ENCODE measurements around the gene IFFO2. TPM values are rescaled to one million over a fixed set of nuclear protein-coding genes. Genes with fewer than 3 reads are reported as not detected.
"Not testable (repeated sequence)": the region's sequence is repeated elsewhere in the genome, so short reads cannot be mapped to it uniquely, and the experiment has no call there.

The IFFO2 gene
- total RNA-seq, 2 donors from 2014 or later = 2.3 to 14.0 TPM

DNA sequence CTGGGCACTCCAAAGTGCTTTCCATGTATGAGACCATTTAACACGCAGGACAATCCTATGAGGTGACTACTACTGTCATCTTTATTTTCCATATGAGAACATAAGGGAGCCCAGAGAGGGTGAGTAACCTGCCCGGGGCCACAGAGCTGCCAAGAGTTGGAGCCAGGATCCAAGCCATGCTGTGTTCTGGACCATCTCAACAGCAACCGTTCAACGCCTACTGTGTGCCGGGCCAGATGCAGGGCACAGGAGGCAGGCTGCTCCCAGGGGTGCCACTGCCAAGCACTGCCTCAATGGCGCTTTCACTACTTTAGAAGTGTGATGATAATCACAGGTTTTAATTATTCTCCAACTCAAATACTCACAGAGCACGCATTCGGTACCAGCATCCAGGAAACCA, 57.9 kb downstream of the IFFO2 start:
- H3K27me3 ChIP-seq = no peaks in the 10 kb centered on the region
- H3K4me1 ChIP-seq = peaks cover 0 to 28% of the 10 kb centered on the region in 2 donors
- no peaks in the 10 kb centered on the region for H3K9me3 ChIP-seq
- DNase-seq (ENCODE audit: low spot score) = no peak
- no peak overlapping the region for H3K4me3 ChIP-seq
- H3K27ac ChIP-seq = no peak overlapping the region
- no peaks in the 10 kb centered on the region for H3K36me3 ChIP-seq
- TF ChIP-seq, protein P1, sequence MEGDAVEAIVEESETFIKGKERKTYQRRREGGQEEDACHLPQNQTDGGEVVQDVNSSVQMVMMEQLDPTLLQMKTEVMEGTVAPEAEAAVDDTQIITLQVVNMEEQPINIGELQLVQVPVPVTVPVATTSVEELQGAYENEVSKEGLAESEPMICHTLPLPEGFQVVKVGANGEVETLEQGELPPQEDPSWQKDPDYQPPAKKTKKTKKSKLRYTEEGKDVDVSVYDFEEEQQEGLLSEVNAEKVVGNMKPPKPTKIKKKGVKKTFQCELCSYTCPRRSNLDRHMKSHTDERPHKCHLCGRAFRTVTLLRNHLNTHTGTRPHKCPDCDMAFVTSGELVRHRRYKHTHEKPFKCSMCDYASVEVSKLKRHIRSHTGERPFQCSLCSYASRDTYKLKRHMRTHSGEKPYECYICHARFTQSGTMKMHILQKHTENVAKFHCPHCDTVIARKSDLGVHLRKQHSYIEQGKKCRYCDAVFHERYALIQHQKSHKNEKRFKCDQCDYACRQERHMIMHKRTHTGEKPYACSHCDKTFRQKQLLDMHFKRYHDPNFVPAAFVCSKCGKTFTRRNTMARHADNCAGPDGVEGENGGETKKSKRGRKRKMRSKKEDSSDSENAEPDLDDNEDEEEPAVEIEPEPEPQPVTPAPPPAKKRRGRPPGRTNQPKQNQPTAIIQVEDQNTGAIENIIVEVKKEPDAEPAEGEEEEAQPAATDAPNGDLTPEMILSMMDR (IDR thresholded peaks at IDR 0.05) = no peak

DNA sequence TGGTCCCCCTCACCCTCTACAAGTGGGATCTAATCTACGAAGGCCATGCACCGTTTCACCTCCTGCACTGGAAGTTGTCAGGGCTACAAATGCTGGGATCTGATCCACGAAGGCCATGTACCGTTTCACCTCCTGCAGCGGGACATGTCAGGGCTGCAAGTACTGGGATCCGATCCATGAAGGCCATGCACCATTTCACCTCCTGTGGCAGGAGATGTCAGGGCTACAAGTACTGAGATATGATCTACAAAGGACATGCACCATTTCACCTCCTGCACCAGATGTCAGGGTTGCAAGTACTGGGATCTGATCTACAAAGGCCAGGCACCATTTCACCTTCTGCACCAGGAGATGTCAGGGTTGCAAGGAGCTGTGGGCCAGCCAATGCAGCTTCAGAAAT, 61.2 kb downstream of the IFFO2 start:
- TF ChIP-seq, protein P1 (IDR thresholded peaks at IDR 0.05) = no peak
- DNase-seq (ENCODE audit: low spot score) = no peak
- no peaks in the 10 kb centered on the region for H3K27me3 ChIP-seq
- peaks cover 0 to 23% of the 10 kb centered on the region in 2 donors for H3K4me1 ChIP-seq
- H3K9me3 ChIP-seq = no peaks in the 10 kb centered on the region
- no peak overlapping the region for H3K4me3 ChIP-seq
- H3K27ac ChIP-seq = no peak overlapping the region
- no peaks in the 10 kb centered on the region for H3K36me3 ChIP-seq

DNA sequence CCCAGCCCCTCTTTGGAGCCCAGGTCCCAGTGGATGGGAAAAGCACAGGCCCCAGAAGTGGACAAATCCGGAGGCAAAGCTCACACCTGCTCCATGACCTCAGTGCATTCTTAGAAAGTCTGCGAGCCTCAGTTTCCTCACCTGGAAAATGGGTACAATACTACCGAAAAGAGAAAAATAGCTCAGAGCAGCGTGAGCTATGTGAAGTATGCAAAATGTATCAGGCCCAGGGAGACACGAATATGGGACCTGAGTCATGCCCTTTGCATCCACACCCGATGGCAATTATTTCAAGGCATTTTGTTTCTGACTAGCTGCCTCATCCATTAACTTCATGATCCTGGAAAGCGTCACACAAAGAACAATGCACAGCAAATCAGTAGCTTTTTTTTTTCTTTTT, 63.4 kb downstream of the IFFO2 start:
- TF ChIP-seq, protein P1 (IDR thresholded peaks at IDR 0.05) = no peak
- H3K36me3 ChIP-seq = no peaks in the 10 kb centered on the region
- H3K27me3 ChIP-seq = no peaks in the 10 kb centered on the region
- no peak overlapping the region for H3K27ac ChIP-seq
- DNase-seq (ENCODE audit: low spot score) = no peak
- H3K4me3 ChIP-seq = no peak overlapping the region
- no peaks in the 10 kb centered on the region for H3K9me3 ChIP-seq
- H3K4me1 ChIP-seq = peaks cover 0 to 23% of the 10 kb centered on the region in 2 donors

DNA sequence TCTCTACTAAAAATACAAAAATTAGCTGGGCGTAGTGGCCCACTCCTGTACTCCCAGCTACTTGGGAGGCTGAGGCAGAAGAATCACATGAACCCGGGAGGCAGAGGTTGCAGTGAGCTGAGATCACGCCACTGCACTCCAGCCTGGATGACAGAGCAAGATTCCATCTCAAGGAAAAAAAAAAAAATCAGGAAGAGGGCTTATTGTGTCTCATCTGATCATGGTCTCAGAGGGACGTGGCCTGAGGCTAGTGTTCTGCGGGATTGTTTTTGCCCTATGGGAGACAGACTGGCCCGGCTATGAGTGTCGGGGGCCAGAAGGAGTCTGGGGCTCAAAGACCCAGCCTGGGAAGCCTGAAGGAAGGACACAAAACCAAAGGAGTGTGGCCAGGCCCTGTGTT, 64.6 kb downstream of the IFFO2 start:
- H3K4me3 ChIP-seq; H3K27me3 ChIP-seq; H3K9me3 ChIP-seq; H3K36me3 ChIP-seq; DNase-seq (ENCODE audit: low spot score): not testable (repeated sequence)
- Histone ChIP-seq H3K4me1 (peaks cover 0 to 23% of the 10 kb centered on the region in 2 donors), H3K27ac (peak overlapping the region in 1 of 2 donors; percentile 18)

DNA sequence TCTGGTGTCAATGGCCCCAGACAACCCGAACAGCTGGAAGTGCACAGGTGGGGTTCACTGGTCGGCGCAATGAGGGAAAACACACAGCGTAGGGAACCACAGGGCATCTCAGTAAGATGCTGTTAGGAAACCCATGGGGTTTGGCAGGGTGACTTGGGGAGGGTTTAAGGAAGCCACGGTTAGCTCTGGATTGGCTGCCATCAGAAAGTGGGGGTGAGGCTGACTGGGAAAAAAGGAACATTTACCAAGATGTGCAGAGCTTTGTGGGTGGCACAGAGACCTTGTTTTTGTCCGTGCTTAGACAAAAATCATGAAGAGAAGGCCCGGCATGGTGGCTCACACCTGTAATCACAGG, 65.1 kb downstream of the IFFO2 start:
- Histone ChIP-seq H3K4me1 (peaks cover 0 to 23% of the 10 kb centered on the region in 2 donors), H3K9me3 (no peaks in the 10 kb centered on the region), H3K27ac (peak overlapping the region in 1 of 2 donors; percentile 18), H3K27me3 (no peaks in the 10 kb centered on the region), H3K36me3 (no peaks in the 10 kb centered on the region), H3K4me3 (no peak overlapping the region)
- DNase-seq (ENCODE audit: low spot score) = no peak
- TF ChIP-seq, protein P1 (IDR thresholded peaks at IDR 0.05) = no peak

DNA sequence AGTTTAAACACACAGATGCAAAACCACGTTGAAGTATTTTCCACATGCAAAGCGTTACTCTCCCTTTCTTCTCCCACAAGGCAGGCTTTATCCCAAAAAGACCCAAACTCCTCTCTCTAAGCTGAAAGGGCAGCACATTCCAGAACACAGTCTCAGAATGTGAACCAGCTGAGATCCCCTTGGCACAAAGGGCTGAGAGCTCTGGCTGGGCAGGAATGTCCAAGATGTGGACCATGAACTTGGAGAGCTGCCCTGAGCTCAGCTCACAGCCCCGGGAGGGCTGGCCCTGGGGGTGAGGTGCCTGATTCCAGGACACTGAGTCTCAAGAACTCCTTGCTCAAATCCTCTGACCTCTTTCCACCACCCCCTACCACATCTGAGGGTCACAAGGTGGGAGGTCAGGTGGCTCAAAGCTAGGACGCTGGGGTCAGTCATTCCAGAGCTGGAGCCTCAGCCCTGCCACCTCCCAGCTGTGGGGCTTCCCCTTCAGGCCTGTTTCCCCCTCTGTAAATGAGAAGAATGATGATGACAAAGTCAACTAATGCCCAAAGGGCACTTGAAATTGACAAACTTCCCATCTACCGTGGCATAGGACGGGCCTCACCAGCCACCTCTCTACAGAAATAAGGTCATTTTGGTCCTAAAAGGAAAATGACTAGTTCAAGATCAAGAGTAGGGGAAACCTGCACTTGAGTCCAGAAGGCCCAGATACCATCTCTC, 65.6 kb downstream of the IFFO2 start:
- Histone ChIP-seq H3K4me1 (peaks cover 0 to 23% of the 10 kb centered on the region in 2 donors), H3K4me3 (no peak overlapping the region), H3K9me3 (no peaks in the 10 kb centered on the region), H3K36me3 (no peaks in the 10 kb centered on the region), H3K27ac (no peak overlapping the region), H3K27me3 (no peaks in the 10 kb centered on the region)
- DNase-seq (ENCODE audit: low spot score) = no peak
- TF ChIP-seq, protein P1 (IDR thresholded peaks at IDR 0.05) = no peak

All from right atrium auricular region (tissue), 2 donors.